Stimulated activated CD8-positive, alpha-beta memory T cell treated with anti-CD3 and anti-CD28 coated beads, Interleukin-7, amount 100 ng/mL, for 4 hours (primary cell): Measurements from ENCODE around the gene SYN1.

Experiments
- DNase-seq, 2 donors: peaks; one replicate each; pipeline ENCODE4 v3.0.0-alpha.2; 2020; ENCODE audit warnings: low read depth in 2 of 2

Gene SYN1

GRCh38 chrX:47523297-47523696, 96.4 kb downstream of the SYN1 start:
- DNase-seq: peak; percentile 43 to 66
